AG10803 (cell line): ENCODE results near the gene GPAT2.
"Not testable (repeated sequence)": the region's sequence is repeated elsewhere in the genome, so short reads cannot be mapped to it uniquely, and the experiment has no call there.

ENCODE experiments used
- DNase-seq: peaks from one replicate; pipeline ENCODE4 v3.0.0; 2010; ENCODE audit warnings: low read depth
- H3K4me3 ChIP-seq: 2 replicates; pipeline ENCODE4 v1.5.1; 2011; ENCODE audit warnings: mild to moderate bottlenecking, low read length, control low read depth
- CTCF ChIP-seq: conservative IDR thresholded peaks from 2 replicates; pipeline ENCODE4 v1.5.1; 2011; ENCODE audit warnings: mild to moderate bottlenecking, low read length, control low read depth, inconsistent platforms

The GPAT2 gene

GRCh38 chr2:96011129-96011455, 23.6 kb downstream of the GPAT2 start:
- TF ChIP-seq CTCF, result peak; percentile 18; the same call in 1 of the 2 replicates
- peak; percentile 14 for DNase-seq
- not testable (repeated sequence) for H3K4me3 ChIP-seq

DNA sequence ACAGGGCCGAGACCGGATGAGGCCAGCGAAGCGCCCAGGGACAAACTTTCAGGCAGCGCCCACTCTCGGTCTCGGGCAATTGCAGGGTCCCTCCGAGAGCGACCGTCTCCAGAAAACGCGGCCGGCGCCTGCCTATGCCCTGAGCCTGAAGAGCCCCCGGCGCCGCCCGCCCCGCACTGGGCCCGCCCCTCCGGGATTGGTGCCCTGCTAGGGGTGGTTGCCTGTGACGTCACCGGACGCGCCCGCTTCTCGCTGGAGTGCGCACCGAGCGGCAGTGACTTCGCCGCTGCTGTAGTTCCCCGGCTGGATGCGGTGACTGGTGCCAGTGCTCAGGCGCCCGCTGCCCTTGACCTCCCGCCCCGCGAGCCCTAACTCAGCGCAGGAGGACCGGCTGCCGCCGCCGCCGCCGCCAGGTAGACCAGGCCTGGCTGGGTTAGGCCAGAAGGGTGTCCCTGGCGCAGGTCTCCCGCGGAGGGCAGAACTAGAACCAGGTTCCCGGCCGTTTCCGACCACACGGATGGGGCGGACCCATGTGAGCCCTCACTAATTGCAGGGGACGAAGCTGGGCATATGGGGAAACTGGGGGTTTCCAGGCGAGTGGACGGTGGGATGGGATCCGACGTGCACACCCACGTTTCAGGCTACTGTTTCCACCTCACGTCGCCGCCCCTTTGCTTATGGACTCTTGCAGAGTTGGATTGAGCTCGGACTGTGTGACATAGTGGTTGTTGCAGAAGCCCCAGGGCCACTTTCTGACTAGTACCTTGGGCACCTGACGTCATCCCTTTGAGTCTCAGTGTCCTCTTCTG, 24.2 kb downstream of the GPAT2 start:
- H3K4me3 ChIP-seq, result peak overlapping the region; percentile 53
- DNase-seq, result peak; percentile 63

DNA sequence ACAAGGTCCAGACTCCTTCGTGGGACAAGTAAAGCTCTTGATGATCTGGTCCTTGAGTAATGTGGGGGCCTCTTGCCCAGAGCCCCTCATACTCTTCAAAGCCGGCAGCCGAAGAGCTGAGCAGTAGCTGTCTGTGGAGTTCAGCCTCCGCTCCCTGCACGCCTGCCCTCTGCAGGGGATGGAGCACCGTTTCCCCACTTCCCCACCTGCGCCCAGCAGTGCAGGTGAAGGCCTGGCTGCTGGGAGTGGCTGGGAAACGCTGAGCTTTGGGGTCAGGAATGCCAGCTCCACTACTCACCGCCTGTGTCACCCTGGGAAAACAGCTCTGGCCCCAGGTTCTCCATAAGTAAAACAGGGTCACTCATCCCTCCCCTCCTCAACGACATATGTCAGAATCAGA, 24.9 kb downstream of the GPAT2 start:
- H3K4me3 ChIP-seq, result peak overlapping the region; percentile 53
- DNase-seq, result not testable (repeated sequence)

- DNase-seq, H3K4me3 ChIP-seq: not testable (repeated sequence)
Measured at GRCh38 chr2:96008051-96008450, 26.7 kb downstream of the GPAT2 start.

- H3K4me3 ChIP-seq, DNase-seq: not testable (repeated sequence)
Measured at GRCh38 chr2:96006248-96006647, 28.5 kb downstream of the GPAT2 start.

- peak overlapping the region; percentile 64 for H3K4me3 ChIP-seq
- DNase-seq, result peak; percentile 33
- peak; percentile 68 for TF ChIP-seq CTCF
Measured at GRCh38 chr2:95992520-95993272, 42.0 kb downstream of the GPAT2 start.

DNA sequence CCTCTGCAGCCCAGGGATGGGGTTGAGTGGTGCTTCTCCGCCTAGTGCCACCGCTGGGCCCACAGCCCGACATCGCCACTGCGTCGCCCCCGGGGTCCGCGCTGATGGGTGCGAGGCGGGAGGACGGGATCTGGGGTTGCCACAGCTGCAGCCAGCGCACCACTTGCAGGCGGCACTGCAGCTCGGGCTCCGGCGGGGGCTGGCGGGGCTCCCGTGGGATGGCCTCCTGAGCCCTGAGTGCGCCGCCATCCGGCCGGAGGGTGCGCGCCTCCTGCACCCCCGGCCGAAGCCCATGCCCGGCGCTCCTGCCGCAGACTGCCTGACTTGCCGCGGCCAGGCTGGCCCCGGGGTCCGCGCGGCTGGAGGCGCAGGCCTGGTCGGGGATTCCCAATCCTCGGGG, 42.6 kb downstream of the GPAT2 start:
- H3K4me3 ChIP-seq, result peak overlapping the region; percentile 64
- DNase-seq, result not testable (repeated sequence)

GRCh38 chr2:95991351-95992094, 43.2 kb downstream of the GPAT2 start, which contains the start of gene ANKRD36C:
TSS of gene ANKRD36C (minus strand) at chr2:95991824. CDS start at chr2:95991708, 116 bp downstream.
- peak within 1 kb of the TSS; percentile 69 for H3K4me3 ChIP-seq
- DNase-seq, result peak; percentile 25

DNA sequence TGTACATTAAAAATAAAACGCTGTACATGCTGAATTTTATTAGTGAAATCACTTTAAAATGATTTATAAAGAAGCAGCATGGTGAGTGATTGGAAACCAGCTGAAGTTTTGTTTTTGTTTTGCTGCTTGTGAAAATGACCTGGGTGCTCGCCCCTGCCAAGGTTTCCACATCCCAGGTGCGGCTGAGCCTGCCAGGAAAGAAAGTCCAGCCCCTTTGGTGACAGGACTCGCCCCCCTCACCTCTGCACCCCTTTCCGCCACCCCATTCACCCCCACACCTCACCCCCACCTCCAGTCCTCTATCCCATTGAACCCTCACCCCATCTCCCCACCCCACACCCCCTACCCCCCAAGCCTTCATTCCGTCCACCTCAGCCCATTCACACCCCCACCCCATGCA, 43.8 kb downstream of the GPAT2 start:
- peak overlapping the region; percentile 49 for H3K4me3 ChIP-seq
- DNase-seq, result not testable (repeated sequence)
